PC-3 (cell line): ENCODE results near the gene MED12. TPM values are rescaled to one million over a fixed set of nuclear protein-coding genes. Genes with fewer than 3 reads are reported as not detected.

ENCODE experiments used
- ATAC-seq: fragments of 200-7000 bp; cut with Tn5 transposase; 2 replicates; pipeline ENCODE4 v1.9.1; 2020; ENCODE audit warnings: mild to moderate bottlenecking, moderate library complexity
- BruUV-seq: library from RNA; stranded (reverse); fragments of 400-500 nt; replicated peaks from 2 replicates; lab custom pipeline; 2021; lab: Mats Ljungman, UMichigan
- CTCF ChIA-PET: fragments of 300-600 bp; sonication (Branson Sonifier 250); formaldehyde crosslinking; loops from one replicate; lab custom pipeline; 2022; ENCODE audit warnings: antibody characterized with exemption; lab: Charles Lee
- POLR2A ChIA-PET: fragments of 300-600 bp; sonication (Branson Sonifier 250); formaldehyde crosslinking; loops from one replicate; lab custom pipeline; 2022; ENCODE audit warnings: antibody characterized with exemption; ENCODE audit not compliant: unreplicated experiment; lab: Charles Lee
- DNase-seq: peaks from one replicate; pipeline ENCODE4 v3.0.0-alpha.2; 2015
- H2AFZ ChIP-seq: fragments of 300-600 bp; sonication (generic); 2 replicates; pipeline ENCODE4 v1.6.0; 2016; ENCODE audit warnings: antibody characterized with exemption, low read length
- H3F3A ChIP-seq: fragments of 300-600 bp; sonication (generic); one replicate; pipeline ENCODE4 v1.6.0; 2017; ENCODE audit warnings: antibody characterized with exemption, low read length, control low read depth, mild to moderate bottlenecking; ENCODE audit not compliant: unreplicated experiment
- H3K27ac ChIP-seq: fragments of 300-600 bp; sonication (generic); 2 replicates; pipeline ENCODE4 v1.5.1; 2016; ENCODE audit warnings: mild to moderate bottlenecking, low read length
- H3K27me3 ChIP-seq: fragments of 300-600 bp; sonication (generic); 2 replicates; pipeline ENCODE4 v1.6.1; 2016; ENCODE audit warnings: low read length, mixed read lengths
- H3K36me3 ChIP-seq: fragments of 300-600 bp; sonication (generic); 2 replicates; pipeline ENCODE4 v1.6.1; 2016; ENCODE audit warnings: low read depth, mixed run types, low read length, mixed read lengths
- H3K4me1 ChIP-seq: fragments of 300-600 bp; sonication (generic); 2 replicates; pipeline ENCODE4 v1.5.1; 2016; ENCODE audit warnings: low read length; ENCODE audit not compliant: insufficient read depth
- H3K4me2 ChIP-seq: fragments of 300-600 bp; sonication (generic); 2 replicates; pipeline ENCODE4 v1.6.0; 2016; ENCODE audit warnings: low read length
- H3K4me3 ChIP-seq: fragments of 300-600 bp; sonication (generic); 2 replicates; pipeline ENCODE4 v1.5.1; 2016; ENCODE audit warnings: mild to moderate bottlenecking, low read length, mixed read lengths
- H3K79me2 ChIP-seq: fragments of 300-600 bp; sonication (generic); 2 replicates; pipeline ENCODE4 v1.6.1; 2017; ENCODE audit warnings: low read length, mixed read lengths
- H3K9ac ChIP-seq: fragments of 300-600 bp; sonication (generic); 2 replicates; pipeline ENCODE4 v1.6.0; 2016; ENCODE audit warnings: mild to moderate bottlenecking, low read length
- H3K9me2 ChIP-seq: fragments of 300-600 bp; sonication (generic); replicated peaks from 2 replicates; pipeline ENCODE4 v1.6.1; 2016; ENCODE audit warnings: mixed run types, low read length, mixed read lengths
- H3K9me3 ChIP-seq: fragments of 300-600 bp; sonication (generic); 2 replicates; pipeline ENCODE4 v1.6.1; 2016; ENCODE audit warnings: low read length, mixed read lengths
- H4K20me1 ChIP-seq: fragments of 300-600 bp; sonication (generic); 2 replicates; pipeline ENCODE4 v1.6.1; 2016; ENCODE audit warnings: low read length, mixed read lengths
- EZH2 ChIP-seq: fragments of 300-600 bp; sonication (generic); IDR thresholded peaks from one replicate; pipeline ENCODE4 v1.6.1; 2017; ENCODE audit warnings: antibody characterized with exemption, mild to moderate bottlenecking, low read length; ENCODE audit not compliant: unreplicated experiment
- EZH2phosphoT487 ChIP-seq: fragments of 300-600 bp; sonication (generic); IDR thresholded peaks from 2 replicates; pipeline ENCODE4 v1.6.1; 2018; ENCODE audit warnings: mild to moderate bottlenecking, antibody characterized with exemption, low read length, borderline replicate concordance
- intact Hi-C: fragments of 100-400 bp; cut with micrococcal nuclease; formaldehyde crosslinking; loops from 2 replicates; pipeline ENCODE4 v1.9.0; 2023
- total RNA-seq: library from RNA; depleted of rRNA; stranded (reverse); fragments of >200 nt; gene quantifications from 2 replicates; pipeline ENCODE4 v1.2.3, GENCODE V29; 2014
- TF ChIP-seq, protein P1 (sequence below): fragments of 300-600 bp; sonication (generic); conservative IDR thresholded peaks from 2 replicates; pipeline ENCODE4 v1.5.1; 2017; ENCODE audit warnings: antibody characterized with exemption, low read depth, mild to moderate bottlenecking, low read length

MED12 gene
- total RNA-seq, 1 experiment from 2014 or later: 45.8 TPM

DNA sequence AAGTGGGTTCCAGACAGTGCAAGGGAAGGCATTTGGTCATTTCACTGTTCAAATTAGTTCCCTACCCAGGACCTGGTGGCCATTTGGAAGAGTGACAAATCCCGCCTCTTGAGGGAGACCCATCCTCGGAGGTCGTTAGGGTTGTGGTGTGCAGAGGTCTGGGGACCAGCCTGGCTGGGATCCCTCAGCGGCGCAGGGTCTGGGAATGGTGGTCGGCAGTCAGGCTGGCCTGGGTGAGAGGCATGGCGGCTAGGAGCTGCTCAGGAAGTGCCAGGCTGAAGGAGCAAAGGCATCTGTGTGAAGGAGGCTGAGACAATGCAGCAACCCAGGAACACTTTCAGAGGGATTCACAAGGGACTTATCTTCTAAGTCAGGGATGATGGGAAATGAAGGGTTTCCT is 33.0 kb downstream of the MED12 start:
- Histone ChIP-seq H3K79me2 (no peaks in the 10 kb centered on the region), H3K4me2 (no peak overlapping the region), H2AFZ (no peak overlapping the region), H3F3A (no peaks in the 10 kb centered on the region), H3K4me1 (peaks cover 3% of the 10 kb centered on the region), H3K4me3 (no peak overlapping the region), H3K36me3 (no peaks in the 10 kb centered on the region), H4K20me1 (no peaks in the 10 kb centered on the region), H3K9me3 (no peaks in the 10 kb centered on the region), H3K27ac (no peak overlapping the region), H3K27me3 (no peaks in the 10 kb centered on the region), H3K9ac (no peak overlapping the region), H3K9me2 (no peaks in the 10 kb centered on the region)
- intact Hi-C loops: no loop called here
- TF ChIP-seq EZH2: no peak
- TF ChIP-seq, protein P1, sequence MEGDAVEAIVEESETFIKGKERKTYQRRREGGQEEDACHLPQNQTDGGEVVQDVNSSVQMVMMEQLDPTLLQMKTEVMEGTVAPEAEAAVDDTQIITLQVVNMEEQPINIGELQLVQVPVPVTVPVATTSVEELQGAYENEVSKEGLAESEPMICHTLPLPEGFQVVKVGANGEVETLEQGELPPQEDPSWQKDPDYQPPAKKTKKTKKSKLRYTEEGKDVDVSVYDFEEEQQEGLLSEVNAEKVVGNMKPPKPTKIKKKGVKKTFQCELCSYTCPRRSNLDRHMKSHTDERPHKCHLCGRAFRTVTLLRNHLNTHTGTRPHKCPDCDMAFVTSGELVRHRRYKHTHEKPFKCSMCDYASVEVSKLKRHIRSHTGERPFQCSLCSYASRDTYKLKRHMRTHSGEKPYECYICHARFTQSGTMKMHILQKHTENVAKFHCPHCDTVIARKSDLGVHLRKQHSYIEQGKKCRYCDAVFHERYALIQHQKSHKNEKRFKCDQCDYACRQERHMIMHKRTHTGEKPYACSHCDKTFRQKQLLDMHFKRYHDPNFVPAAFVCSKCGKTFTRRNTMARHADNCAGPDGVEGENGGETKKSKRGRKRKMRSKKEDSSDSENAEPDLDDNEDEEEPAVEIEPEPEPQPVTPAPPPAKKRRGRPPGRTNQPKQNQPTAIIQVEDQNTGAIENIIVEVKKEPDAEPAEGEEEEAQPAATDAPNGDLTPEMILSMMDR: no peak
- no peak for TF ChIP-seq EZH2phosphoT487
- ATAC-seq (no peak), DNase-seq (no peak)
- POLR2A ChIA-PET: no interaction called here
- no TSS peak for BruUV-seq
- CTCF ChIA-PET: interaction anchor here (0.6 kb wide), 1 partner anchor 10 kb away, joined by 3 read pairs; no protein-coding TSS in a partner anchor

DNA sequence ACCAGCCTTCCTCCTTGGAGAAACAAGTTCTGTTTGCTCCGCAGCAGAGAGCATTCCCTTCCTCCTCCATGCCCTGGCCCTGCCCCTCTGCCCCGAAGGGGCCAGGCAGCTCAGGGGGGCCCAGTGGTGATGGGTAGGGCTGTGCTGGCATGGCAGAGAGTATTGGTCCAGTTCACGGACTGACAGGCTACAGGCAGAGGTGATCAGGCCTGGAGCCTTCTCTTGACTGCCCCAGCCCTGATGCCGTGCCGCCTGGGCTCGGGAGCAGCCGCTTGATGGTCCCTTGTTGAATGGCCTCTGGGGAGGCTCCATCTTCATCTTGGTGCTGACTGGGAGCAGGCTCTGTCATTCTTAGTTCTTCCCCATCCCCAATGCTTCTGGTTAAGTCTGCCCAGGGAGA is 35.8 kb downstream of the MED12 start:
- Histone ChIP-seq H3K4me1 (no peaks in the 10 kb centered on the region), H3K4me2 (no peak overlapping the region), H3F3A (no peaks in the 10 kb centered on the region), H3K9me2 (no peaks in the 10 kb centered on the region), H3K9ac (no peak overlapping the region), H3K4me3 (no peak overlapping the region), H3K79me2 (no peaks in the 10 kb centered on the region), H3K36me3 (no peaks in the 10 kb centered on the region), H4K20me1 (no peaks in the 10 kb centered on the region), H2AFZ (no peak overlapping the region), H3K27me3 (no peaks in the 10 kb centered on the region), H3K9me3 (no peaks in the 10 kb centered on the region), H3K27ac (no peak overlapping the region)
- ChIA-PET CTCF (no interaction called here), POLR2A (no interaction called here)
- no peak for DNase-seq
- no peak for ATAC-seq
- BruUV-seq: no TSS peak
- TF ChIP-seq EZH2phosphoT487 (no peak), EZH2 (no peak)
- TF ChIP-seq, protein P1: no peak
- intact Hi-C loops: no loop called here

DNA sequence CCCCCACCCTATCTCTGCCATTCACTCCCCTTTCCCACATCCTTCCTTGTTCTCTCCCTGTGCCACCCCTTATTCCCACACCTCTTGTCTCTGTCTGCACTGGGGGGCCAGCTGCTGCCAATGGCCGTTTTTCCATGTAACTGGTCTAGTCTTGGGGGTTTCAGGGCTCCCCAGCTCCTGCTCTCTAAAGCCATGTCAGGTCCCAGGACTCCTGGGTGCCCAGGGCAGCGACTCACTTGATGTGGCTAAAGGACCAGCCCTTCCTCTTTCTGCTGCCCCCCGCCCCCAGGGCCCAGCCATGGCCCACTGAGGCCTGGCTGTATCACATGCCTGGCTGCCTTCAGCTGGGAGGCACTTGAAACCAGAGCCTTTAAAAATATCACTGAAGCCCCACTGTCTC is 36.2 kb downstream of the MED12 start:
- no peaks in the 10 kb centered on the region for H3K9me3 ChIP-seq
- H3K27ac ChIP-seq: no peak overlapping the region
- H3K27me3 ChIP-seq: no peaks in the 10 kb centered on the region
- H3K9me2 ChIP-seq: no peaks in the 10 kb centered on the region
- no peaks in the 10 kb centered on the region for H3F3A ChIP-seq
- CTCF ChIA-PET: no interaction called here
- no peak for TF ChIP-seq EZH2phosphoT487
- TF ChIP-seq, protein P1: no peak
- TF ChIP-seq EZH2: no peak
- H3K4me3 ChIP-seq: no peak overlapping the region
- DNase-seq (no peak), ATAC-seq (no peak)
- POLR2A ChIA-PET: no interaction called here
- H3K36me3 ChIP-seq: no peaks in the 10 kb centered on the region
- H3K9ac ChIP-seq: no peak overlapping the region
- no peaks in the 10 kb centered on the region for H3K79me2 ChIP-seq
- no TSS peak for BruUV-seq
- H2AFZ ChIP-seq: no peak overlapping the region
- no peaks in the 10 kb centered on the region for H4K20me1 ChIP-seq
- no peaks in the 10 kb centered on the region for H3K4me1 ChIP-seq
- intact Hi-C loops: no loop called here
- H3K4me2 ChIP-seq: no peak overlapping the region
